ENCODE data around the gene TNFSF10.
A peak's percentile ranks its signal among the peaks of the same experiment; 100 is the strongest.
"Not testable (repeated sequence)": the region's sequence is repeated elsewhere in the genome, so short reads cannot be mapped to it uniquely, and the experiment has no call there.

GRCh38 chr3:172490198-172490669 is 33.0 kb downstream of the TNFSF10 start:
- TF ChIP-seq EP300 (IDR thresholded peaks at IDR 0.05), result not testable (repeated sequence)
- peak; percentile 45 to 78 (median 73) for TF ChIP-seq CTCF (IDR thresholded peaks at IDR 0.05)
